ENCODE data around the gene MFN1.

Gene MFN1

GRCh38 chr3:179332240-179332639, 15.3 kb upstream of the MFN1 start:
- H3K36me3 ChIP-seq (replicated peaks; ENCODE audit: insufficient read depth, low read length) = peaks cover 18% of the 10 kb centered on the region
- TF ChIP-seq EZH2 (optimal IDR thresholded peaks at IDR 0.05; ENCODE audit: low read depth, low read length) (no peak), CTCF (IDR thresholded peaks at IDR 0.05; ENCODE audit: low read length) (no peak), EZH2phosphoT487 (IDR thresholded peaks at IDR 0.05; ENCODE audit: low read length) (no peak)
- no peak for DNase-seq
- no peaks in the 10 kb centered on the region for H4K20me1 ChIP-seq (ENCODE audit: insufficient read depth, low read length)
- no peaks in the 10 kb centered on the region for H3K9me3 ChIP-seq (replicated peaks; ENCODE audit: insufficient read depth, low read length)
- no peak overlapping the region for H3K4me3 ChIP-seq (ENCODE audit: low read length)
- H3K4me1 ChIP-seq (ENCODE audit: low read length) = no peaks in the 10 kb centered on the region
- peaks cover 9% of the 10 kb centered on the region for H3K79me2 ChIP-seq (ENCODE audit: low read length)
- H3K9ac ChIP-seq (ENCODE audit: low read length) = no peak overlapping the region
- H3F3A ChIP-seq (ENCODE audit: insufficient read depth, low read length) = no peaks in the 10 kb centered on the region
- no peaks in the 10 kb centered on the region for H3K9me2 ChIP-seq (replicated peaks; ENCODE audit: insufficient read depth, low read length)
- H3K4me2 ChIP-seq (ENCODE audit: low read depth, low read length) = no peak overlapping the region
- H2AFZ ChIP-seq (ENCODE audit: low read length) = no peak overlapping the region
- no peak overlapping the region for H3K27ac ChIP-seq (ENCODE audit: low read length)
- no peaks in the 10 kb centered on the region for H3K27me3 ChIP-seq (replicated peaks; ENCODE audit: insufficient read depth, low read length)

GRCh38 chr3:179333084-179333483, 14.4 kb upstream of the MFN1 start:
- Histone ChIP-seq H4K20me1 (ENCODE audit: insufficient read depth, low read length) (no peaks in the 10 kb centered on the region), H3K36me3 (replicated peaks; ENCODE audit: insufficient read depth, low read length) (peaks cover 16% of the 10 kb centered on the region), H3F3A (ENCODE audit: insufficient read depth, low read length) (no peaks in the 10 kb centered on the region), H3K27ac (ENCODE audit: low read length) (no peak overlapping the region), H3K9me2 (replicated peaks; ENCODE audit: insufficient read depth, low read length) (no peaks in the 10 kb centered on the region), H3K79me2 (ENCODE audit: low read length) (0 out of 2 replicates have a peak, but pooled peaks cover under 1% of the 10 kb centered on the region), H3K9ac (ENCODE audit: low read length) (no peak overlapping the region), H2AFZ (ENCODE audit: low read length) (no peak overlapping the region), H3K4me1 (ENCODE audit: low read length) (no peaks in the 10 kb centered on the region), H3K4me2 (ENCODE audit: low read depth, low read length) (no peak overlapping the region), H3K4me3 (ENCODE audit: low read length) (no peak overlapping the region), H3K9me3 (replicated peaks; ENCODE audit: insufficient read depth, low read length) (no peaks in the 10 kb centered on the region), H3K27me3 (replicated peaks; ENCODE audit: insufficient read depth, low read length) (no peaks in the 10 kb centered on the region)
- TF ChIP-seq EZH2 (optimal IDR thresholded peaks at IDR 0.05; ENCODE audit: low read depth, low read length) (no peak), EZH2phosphoT487 (IDR thresholded peaks at IDR 0.05; ENCODE audit: low read length) (no peak)
- DNase-seq = no peak

- H3K4me1 ChIP-seq (ENCODE audit: low read length) = no peaks in the 10 kb centered on the region
- no peak overlapping the region for H2AFZ ChIP-seq (ENCODE audit: low read length)
- no peaks in the 10 kb centered on the region for H4K20me1 ChIP-seq (ENCODE audit: insufficient read depth, low read length)
- no peaks in the 10 kb centered on the region for H3F3A ChIP-seq (ENCODE audit: insufficient read depth, low read length)
- no peak overlapping the region for H3K4me3 ChIP-seq (ENCODE audit: low read length)
- no peaks in the 10 kb centered on the region for H3K79me2 ChIP-seq (ENCODE audit: low read length)
- DNase-seq = no peak
- H3K4me2 ChIP-seq (ENCODE audit: low read depth, low read length) = no peak overlapping the region
- TF ChIP-seq EZH2phosphoT487 (IDR thresholded peaks at IDR 0.05; ENCODE audit: low read length) (no peak), CTCF (IDR thresholded peaks at IDR 0.05; ENCODE audit: low read length) (no peak), EZH2 (optimal IDR thresholded peaks at IDR 0.05; ENCODE audit: low read depth, low read length) (no peak)
- H3K9me3 ChIP-seq (replicated peaks; ENCODE audit: insufficient read depth, low read length) = no peaks in the 10 kb centered on the region
- peaks cover 3% of the 10 kb centered on the region; the same call in 1 of the 2 replicates for H3K36me3 ChIP-seq (replicated peaks; ENCODE audit: insufficient read depth, low read length)
- no peaks in the 10 kb centered on the region for H3K27me3 ChIP-seq (replicated peaks; ENCODE audit: insufficient read depth, low read length)
- H3K27ac ChIP-seq (ENCODE audit: low read length) = no peak overlapping the region
- no peak overlapping the region for H3K9ac ChIP-seq (ENCODE audit: low read length)
- H3K9me2 ChIP-seq (replicated peaks; ENCODE audit: insufficient read depth, low read length) = no peaks in the 10 kb centered on the region
Measured at GRCh38 chr3:179336345-179336929, 11.1 kb upstream of the MFN1 start.
